Adipocyte (in vitro differentiated cells): ENCODE results near the gene CDH8.

Experiments
- DNase-seq: peaks from one replicate; pipeline ENCODE4 v3.0.0-alpha.2; 2015; ENCODE audit warnings: low read depth
- H3K27me3 ChIP-seq: replicated peaks from 2 replicates; pipeline ENCODE4 v1.7.0; 2013; ENCODE audit warnings: mild to moderate bottlenecking, low read length, moderate library complexity; ENCODE audit not compliant: control insufficient read depth, insufficient read depth
- H3K36me3 ChIP-seq: 2 replicates; pipeline ENCODE4 v1.7.0; 2013; ENCODE audit warnings: low read length, mild to moderate bottlenecking, moderate library complexity; ENCODE audit not compliant: control insufficient read depth, insufficient read depth, severe bottlenecking
- H3K4me1 ChIP-seq: 2 replicates; pipeline ENCODE4 v1.7.0; 2013; ENCODE audit warnings: mild to moderate bottlenecking, low read length, moderate library complexity; ENCODE audit not compliant: control insufficient read depth, insufficient read depth
- H3K4me3 ChIP-seq: 2 replicates; pipeline ENCODE4 v1.7.0; 2013; ENCODE audit warnings: mild to moderate bottlenecking, low read length, moderate library complexity
- H3K9ac ChIP-seq: 2 replicates; pipeline ENCODE4 v1.7.0; 2013; ENCODE audit warnings: mild to moderate bottlenecking, low read length, moderate library complexity
- H3K9me3 ChIP-seq: 2 replicates; pipeline ENCODE4 v1.7.0; 2013; ENCODE audit warnings: mild to moderate bottlenecking, low read length, moderate library complexity; ENCODE audit not compliant: control insufficient read depth

CDH8 gene

DNA sequence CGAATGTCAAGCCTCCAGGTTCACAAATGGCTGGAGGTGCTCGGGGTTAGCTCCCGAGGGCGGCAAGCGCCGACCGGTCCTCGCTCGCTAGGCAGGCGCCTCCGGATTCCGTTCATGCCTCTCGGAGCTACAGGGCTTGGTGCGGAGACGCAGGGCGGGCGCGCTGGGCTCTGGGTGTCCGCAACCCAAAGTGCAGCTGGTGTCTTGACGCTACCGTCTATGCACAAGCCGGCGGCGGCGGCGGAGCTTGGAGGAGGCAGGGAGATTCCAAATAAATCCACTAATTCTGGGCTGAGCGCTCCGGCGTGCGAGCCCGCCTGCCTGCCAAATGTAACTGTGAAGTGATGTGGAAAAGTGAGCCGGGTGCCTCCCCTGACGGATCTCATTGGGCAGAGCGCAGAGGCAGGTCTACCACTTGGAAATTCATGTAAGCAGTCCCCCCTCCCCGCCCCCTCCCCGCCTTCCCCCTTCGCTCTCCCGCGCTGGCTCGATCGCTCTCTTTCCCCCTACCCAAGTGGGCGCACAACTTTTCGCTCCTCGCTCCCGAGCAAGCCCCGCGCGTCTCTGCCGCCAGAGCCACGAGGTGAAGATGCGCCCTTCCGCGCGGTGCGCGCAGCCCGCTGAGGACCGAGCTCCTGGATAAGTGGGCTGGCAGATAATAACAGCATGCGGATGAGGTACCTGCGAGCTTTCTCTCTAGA, at the start of gene CDH8:
CDH8 (minus strand) TSS at position 338 of the 701 bp plus-strand sequence. CDS start 15,035 bp downstream, outside the sequence.
- Histone ChIP-seq H3K9me3 (no peaks in the 10 kb centered on the region), H3K9ac (no peak within 1 kb of the TSS), H3K4me3 (no peak within 1 kb of the TSS), H3K36me3 (no peaks in the 10 kb centered on the region), H3K4me1 (no peaks in the 10 kb centered on the region), H3K27me3 (peaks cover 67% of the 10 kb centered on the region)
- no peak for DNase-seq

DNA sequence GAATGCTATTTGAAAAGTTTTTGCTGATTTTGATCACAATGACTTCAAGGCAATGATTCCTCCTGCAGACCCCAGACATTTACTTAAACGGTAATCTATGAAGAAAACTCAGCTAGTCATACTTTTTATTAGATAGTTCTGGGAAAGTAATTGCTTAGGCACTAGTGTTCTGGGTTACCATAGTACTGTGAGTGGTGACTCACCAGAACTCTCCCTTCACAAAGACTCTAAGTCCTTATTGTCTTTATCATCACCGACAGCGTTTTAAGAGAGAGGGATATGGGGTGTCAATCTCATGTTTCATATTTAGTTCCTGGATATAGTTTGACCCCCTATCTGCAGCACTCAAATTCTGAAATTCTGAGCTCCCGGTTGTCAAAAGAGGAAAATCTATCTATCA, 43.0 kb upstream of the CDH8 start:
- Histone ChIP-seq H3K27me3 (no peaks in the 10 kb centered on the region), H3K9me3 (no peaks in the 10 kb centered on the region), H3K36me3 (no peaks in the 10 kb centered on the region), H3K4me1 (no peaks in the 10 kb centered on the region), H3K4me3 (no peak overlapping the region), H3K9ac (no peak overlapping the region)
- no peak for DNase-seq

DNA sequence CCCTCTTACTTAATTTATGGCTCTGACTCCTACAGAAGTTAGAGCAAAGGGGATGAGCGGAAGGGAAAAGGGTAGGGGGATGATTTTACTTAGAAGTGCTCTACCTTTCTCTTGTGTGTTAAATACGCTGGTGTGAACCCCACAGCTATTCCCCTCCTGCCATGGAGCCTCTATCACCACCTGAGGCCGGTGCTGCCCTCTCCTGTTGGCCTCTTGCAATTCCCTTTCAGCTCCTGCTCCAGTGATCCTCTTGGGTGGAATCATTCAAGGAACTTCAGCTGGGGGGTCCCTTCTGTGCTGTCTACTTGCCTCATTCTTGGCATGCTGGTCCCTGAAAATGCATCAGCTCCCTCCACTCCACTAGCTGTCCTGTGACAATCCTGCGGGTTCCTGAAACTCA, 41.8 kb upstream of the CDH8 start:
- Histone ChIP-seq H3K9ac (no peak overlapping the region), H3K9me3 (no peaks in the 10 kb centered on the region), H3K4me3 (no peak overlapping the region), H3K27me3 (no peaks in the 10 kb centered on the region), H3K36me3 (no peaks in the 10 kb centered on the region), H3K4me1 (no peaks in the 10 kb centered on the region)
- no peak for DNase-seq

DNA sequence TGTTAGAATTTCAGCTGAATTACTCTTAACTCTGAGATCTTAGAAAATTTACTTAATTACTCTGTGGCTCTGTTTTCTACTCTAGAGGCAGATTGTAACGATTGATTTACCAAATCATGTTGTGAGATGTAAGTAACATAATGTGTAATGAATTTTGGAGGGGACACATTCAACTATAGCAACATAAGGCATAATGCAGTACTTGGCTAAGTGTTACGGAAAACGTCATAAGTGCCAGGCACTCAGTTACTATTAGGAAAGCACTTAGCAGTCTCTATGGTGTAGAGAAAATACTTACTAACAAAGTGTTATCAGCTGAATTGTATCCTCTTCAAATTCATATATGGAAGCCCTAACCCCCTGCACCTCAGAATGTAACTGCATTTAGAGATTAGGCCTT, 40.6 kb upstream of the CDH8 start:
- Histone ChIP-seq H3K4me1 (no peaks in the 10 kb centered on the region), H3K9ac (no peak overlapping the region)

DNA sequence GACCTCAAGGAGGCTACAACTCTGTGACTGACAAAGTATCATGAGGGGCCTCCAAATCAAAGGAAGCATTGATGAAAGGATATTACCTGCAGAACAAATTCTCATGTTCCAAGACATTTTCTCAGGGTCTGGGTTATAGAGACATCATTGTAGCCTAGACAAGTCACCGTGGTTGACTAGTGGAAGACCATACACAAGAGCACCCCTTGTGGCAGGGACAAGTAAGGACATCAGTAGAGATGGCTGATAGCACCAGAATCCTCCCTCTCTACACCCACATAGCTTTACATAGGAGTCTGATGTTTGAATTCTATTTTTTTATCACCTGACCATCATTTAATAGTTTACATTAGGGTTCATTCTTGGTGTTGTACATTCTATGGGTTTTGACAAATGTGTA, 32.5 kb upstream of the CDH8 start:
- Histone ChIP-seq H3K4me1 (no peaks in the 10 kb centered on the region), H3K9me3 (no peaks in the 10 kb centered on the region), H3K36me3 (no peaks in the 10 kb centered on the region), H3K4me3 (no peak overlapping the region), H3K27me3 (no peaks in the 10 kb centered on the region), H3K9ac (no peak overlapping the region)
- no peak for DNase-seq

More for the DNA sequence above, 40.6 kb upstream of the CDH8 start:
- no peaks in the 10 kb centered on the region for H3K36me3 ChIP-seq
- no peaks in the 10 kb centered on the region for H3K9me3 ChIP-seq
- no peaks in the 10 kb centered on the region for H3K27me3 ChIP-seq
- no peak for DNase-seq
- no peak overlapping the region for H3K4me3 ChIP-seq

GRCh38 chr16:62067981-62068380, 31.7 kb upstream of the CDH8 start:
- Histone ChIP-seq H3K9ac (no peak overlapping the region), H3K9me3 (no peaks in the 10 kb centered on the region), H3K36me3 (no peaks in the 10 kb centered on the region), H3K27me3 (no peaks in the 10 kb centered on the region), H3K4me3 (no peak overlapping the region), H3K4me1 (no peaks in the 10 kb centered on the region)
- no peak for DNase-seq

DNA sequence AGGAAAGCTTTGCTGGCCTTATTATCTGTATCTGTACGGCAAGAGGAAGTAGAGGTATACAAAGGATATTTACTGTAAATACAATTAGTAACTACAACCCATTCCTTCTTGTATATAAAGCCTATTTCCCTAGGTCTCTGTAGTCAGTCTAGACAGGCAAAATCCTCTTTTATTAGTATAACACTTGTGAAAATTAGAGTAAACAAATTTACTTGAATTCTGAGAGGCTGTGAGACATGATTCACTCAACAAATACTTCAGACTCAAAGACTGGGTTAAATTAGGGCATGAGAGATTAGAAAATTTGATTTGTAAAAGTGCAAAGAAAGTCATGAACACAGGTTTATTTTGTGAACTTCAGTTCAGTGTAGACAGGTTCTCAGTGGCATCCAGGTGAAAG, 30.9 kb upstream of the CDH8 start:
- no peaks in the 10 kb centered on the region for H3K36me3 ChIP-seq
- H3K4me1 ChIP-seq, result no peaks in the 10 kb centered on the region
- H3K27me3 ChIP-seq, result no peaks in the 10 kb centered on the region
- DNase-seq, result no peak
- no peak overlapping the region for H3K9ac ChIP-seq
- no peaks in the 10 kb centered on the region for H3K9me3 ChIP-seq
- no peak overlapping the region for H3K4me3 ChIP-seq

DNA sequence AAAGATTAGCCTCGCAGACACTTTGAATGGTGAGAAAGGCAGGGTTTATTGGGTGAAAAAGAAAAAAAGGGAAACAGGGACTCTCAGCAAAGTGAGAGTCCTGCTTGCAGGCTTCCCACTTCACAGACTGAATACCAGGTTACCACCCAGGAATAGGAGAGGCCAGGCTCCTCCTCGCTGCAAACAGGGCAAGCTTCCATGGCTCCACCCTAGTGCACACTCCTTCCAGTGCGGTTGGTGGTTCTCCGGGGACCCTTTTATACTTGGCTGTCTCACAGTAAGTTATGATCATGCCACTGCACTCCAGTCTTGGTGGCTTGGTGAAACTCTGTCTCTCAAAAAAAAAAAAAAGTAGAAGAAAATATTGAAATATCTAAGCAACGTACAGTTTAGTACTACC, 30.5 kb upstream of the CDH8 start:
- Histone ChIP-seq H3K9me3 (no peaks in the 10 kb centered on the region), H3K27me3 (no peaks in the 10 kb centered on the region), H3K36me3 (no peaks in the 10 kb centered on the region), H3K9ac (no peak overlapping the region), H3K4me1 (no peaks in the 10 kb centered on the region), H3K4me3 (no peak overlapping the region)
- DNase-seq, result no peak

- H3K36me3 ChIP-seq, result no peaks in the 10 kb centered on the region
These were observed 27.9 kb upstream of the CDH8 start for GRCh38 chr16:62064173-62064572.

DNA sequence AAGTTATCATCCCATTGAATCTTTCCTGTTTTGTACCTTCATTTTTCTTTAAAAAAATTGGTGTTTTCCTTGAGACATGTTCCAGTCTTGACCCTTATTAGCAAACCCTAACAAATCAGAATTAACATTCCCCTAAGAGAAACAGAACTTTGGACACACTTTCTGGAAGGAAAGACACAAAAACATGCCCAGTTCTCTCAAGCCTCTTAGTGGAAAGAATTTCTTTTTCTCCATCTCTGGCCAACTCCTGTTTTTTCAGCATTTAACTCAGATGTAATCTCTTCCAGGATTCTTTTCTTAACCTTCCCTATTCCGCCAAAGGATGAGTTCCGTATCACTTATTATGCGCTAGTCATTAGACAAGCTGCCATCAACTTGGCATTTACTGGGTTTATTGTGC, 23.9 kb upstream of the CDH8 start:
- Histone ChIP-seq H3K4me3 (no peak overlapping the region), H3K4me1 (no peaks in the 10 kb centered on the region), H3K36me3 (no peaks in the 10 kb centered on the region), H3K27me3 (no peaks in the 10 kb centered on the region), H3K9me3 (no peaks in the 10 kb centered on the region), H3K9ac (no peak overlapping the region)
- DNase-seq, result no peak

More at GRCh38 chr16:62064173-62064572, 27.9 kb upstream of the CDH8 start:
- no peaks in the 10 kb centered on the region for H3K27me3 ChIP-seq
- no peaks in the 10 kb centered on the region for H3K9me3 ChIP-seq
- H3K9ac ChIP-seq, result no peak overlapping the region
- no peak overlapping the region for H3K4me3 ChIP-seq
- DNase-seq, result no peak
- no peaks in the 10 kb centered on the region for H3K4me1 ChIP-seq

GRCh38 chr16:62059527-62059926, 23.3 kb upstream of the CDH8 start:
- Histone ChIP-seq H3K36me3 (no peaks in the 10 kb centered on the region), H3K4me3 (no peak overlapping the region), H3K9ac (no peak overlapping the region), H3K9me3 (no peaks in the 10 kb centered on the region), H3K27me3 (no peaks in the 10 kb centered on the region), H3K4me1 (no peaks in the 10 kb centered on the region)
- DNase-seq, result no peak

DNA sequence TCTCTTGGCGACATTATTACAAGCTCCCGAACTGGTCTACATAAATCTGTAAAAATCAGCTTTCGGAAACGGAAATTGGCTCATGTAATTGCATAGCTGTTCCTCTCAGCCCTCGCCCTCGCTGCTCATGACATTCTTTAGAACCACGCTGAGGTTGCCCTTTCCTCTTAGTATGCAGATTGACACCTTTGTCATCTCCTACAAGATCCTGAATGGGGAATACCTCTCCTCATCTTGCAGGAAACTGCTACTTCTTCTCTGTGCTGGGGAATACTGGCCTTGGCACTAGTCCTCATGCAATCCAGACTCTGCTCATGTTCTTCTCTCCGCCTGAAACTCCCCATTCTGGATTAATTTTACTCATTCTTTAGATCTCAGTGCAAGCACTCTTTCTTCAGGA, 22.2 kb upstream of the CDH8 start:
- Histone ChIP-seq H3K36me3 (no peaks in the 10 kb centered on the region), H3K9ac (no peak overlapping the region), H3K27me3 (no peaks in the 10 kb centered on the region), H3K4me3 (no peak overlapping the region), H3K9me3 (no peaks in the 10 kb centered on the region), H3K4me1 (no peaks in the 10 kb centered on the region)
- no peak for DNase-seq
